Mucosa of descending colon (tissue), 3 donors: ENCODE measurements around the gene SSTR5. TPM values are rescaled to one million over a fixed set of nuclear protein-coding genes. Genes with fewer than 3 reads are reported as not detected.
A peak's percentile ranks its signal among the peaks of the same experiment; 100 is the strongest.

Source experiments
- ATAC-seq: fragments of 200-7000 bp; cut with Tn5 transposase; one replicate; pipeline ENCODE4 v1.9.1; 2020; ENCODE audit warnings: mild to moderate bottlenecking, moderate library complexity
- DNase-seq, 3 donors: peaks; one replicate each; pipeline ENCODE4 v3.0.0-alpha.2; 2020
- H3K36me3 ChIP-seq: fragments of 200-600 bp; one replicate; pipeline ENCODE4 v1.8.0; 2021; ENCODE audit warnings: low read depth, mild to moderate bottlenecking
- H3K4me1 ChIP-seq: fragments of 200-600 bp; one replicate; pipeline ENCODE4 v1.8.0; 2021; ENCODE audit warnings: low read depth, mild to moderate bottlenecking
- H3K4me3 ChIP-seq: fragments of 200-600 bp; one replicate; pipeline ENCODE4 v1.8.0; 2021; ENCODE audit warnings: mild to moderate bottlenecking
- H3K9me3 ChIP-seq: fragments of 200-600 bp; one replicate; pipeline ENCODE4 v1.8.0; 2021; ENCODE audit warnings: mild to moderate bottlenecking
- CTCF ChIP-seq: fragments of 200-600 bp; IDR thresholded peaks from one replicate; pipeline ENCODE4 v1.8.0; 2022; ENCODE audit warnings: antibody characterized with exemption, mild to moderate bottlenecking
- intact Hi-C, 2 donors: fragments of 100-400 bp; cut with DNase I in 1 of 2; cut with micrococcal nuclease in 1 of 2; formaldehyde crosslinking; loops; one replicate each; pipeline versions ENCODE4 v1.11.0 to v1.11.1; 2022; cut with DNase I, micrococcal nuclease
- total RNA-seq, 3 donors: library from RNA; stranded (reverse); fragmentation: NEBNext Ultra II Directional in 2 of 3; extraction: Animal tissue kit (Norgen Biotek cat#: 25700) in 2 of 3; gene quantifications; one replicate each; pipeline versions ENCODE4 v1.2.1 to v1.2.4, GENCODE V29; 2021 to 2023
- donor health status: DM: no; HTN: no; CAD: no; lungs with moderate emphysema.
- donor health status: DM: no; HTN: no; CAD: no.
- donor health status: DM: no; HTN: yes; CAD: no.

The SSTR5 gene
- total RNA-seq, 3 donors from 2014 or later = not detected

GRCh38 chr16:1045993-1046911, 26.3 kb upstream of the SSTR5 start:
- intact Hi-C loops = no loop called here
- no peaks in the 10 kb centered on the region for H3K9me3 ChIP-seq
- no peak for TF ChIP-seq CTCF
- DNase-seq = no peak
- no peaks in the 10 kb centered on the region for H3K36me3 ChIP-seq
- no peaks in the 10 kb centered on the region for H3K4me1 ChIP-seq
- H3K4me3 ChIP-seq = no peak overlapping the region
- ATAC-seq = no peak

GRCh38 chr16:1047123-1047522, 25.4 kb upstream of the SSTR5 start:
- Histone ChIP-seq H3K4me3 (no peak overlapping the region), H3K36me3 (no peaks in the 10 kb centered on the region), H3K4me1 (no peaks in the 10 kb centered on the region), H3K9me3 (no peaks in the 10 kb centered on the region)
- DNase-seq (no peak), ATAC-seq (no peak)
- no peak for TF ChIP-seq CTCF
- intact Hi-C loops = no loop called here

GRCh38 chr16:1047801-1048200, 24.7 kb upstream of the SSTR5 start:
- TF ChIP-seq CTCF = no peak
- intact Hi-C loops = no loop called here
- H3K9me3 ChIP-seq = no peaks in the 10 kb centered on the region
- H3K4me1 ChIP-seq = no peaks in the 10 kb centered on the region
- no peak overlapping the region for H3K4me3 ChIP-seq
- no peaks in the 10 kb centered on the region for H3K36me3 ChIP-seq
- DNase-seq (no peak), ATAC-seq (no peak)

GRCh38 chr16:1048442-1049112, 24.0 kb upstream of the SSTR5 start:
- Histone ChIP-seq H3K4me1 (no peaks in the 10 kb centered on the region), H3K9me3 (no peaks in the 10 kb centered on the region), H3K36me3 (no peaks in the 10 kb centered on the region), H3K4me3 (no peak overlapping the region)
- TF ChIP-seq CTCF = no peak
- DNase-seq = peak in 1 of 3 donors; percentile 31
- ATAC-seq = peak; percentile 64
- intact Hi-C loops = no loop called here

GRCh38 chr16:1049113-1049975, 23.2 kb upstream of the SSTR5 start:
- DNase-seq (no peak), ATAC-seq (no peak)
- Histone ChIP-seq H3K4me3 (no peak overlapping the region), H3K36me3 (no peaks in the 10 kb centered on the region), H3K4me1 (no peaks in the 10 kb centered on the region), H3K9me3 (no peaks in the 10 kb centered on the region)
- TF ChIP-seq CTCF = no peak
- intact Hi-C loops = no loop called here
